Hematopoietic multipotent progenitor cell treated with erythropoietin and hydrocortisone succinate and interleukin-3 and kit ligand, for 17 days (in vitro differentiated cells): Measurements from ENCODE around the gene TYRO3.

Experiments used
- DNase-seq: peaks from one replicate; pipeline ENCODE4 v3.0.0-alpha.2; 2015; ENCODE audit warnings: low spot score

TYRO3 gene

GRCh38 chr15:41558400-41559238 lies at the start of gene TYRO3:
Gene TYRO3, plus strand, starts transcription at chr15:41559212. Its CDS starts 46 bp downstream, at chr15:41559258.
- DNase-seq: peak; percentile 13

GRCh38 chr15:41510728-41511127 lies 48.3 kb upstream of the TYRO3 start:
- no peak for DNase-seq

- no peak for DNase-seq
Measured at GRCh38 chr15:41511331-41511898, 47.6 kb upstream of the TYRO3 start.

GRCh38 chr15:41511899-41512369 lies 47.1 kb upstream of the TYRO3 start:
- DNase-seq: no peak

GRCh38 chr15:41512512-41512939 lies 46.5 kb upstream of the TYRO3 start:
- no peak for DNase-seq

GRCh38 chr15:41512940-41513505 lies 46.0 kb upstream of the TYRO3 start:
- no peak for DNase-seq

- DNase-seq: no peak
Measured at GRCh38 chr15:41513506-41514227, 45.3 kb upstream of the TYRO3 start, which contains the start of gene LTK. Gene LTK, minus strand, starts transcription at chr15:41513827. Its CDS starts 118 bp downstream, at chr15:41513709.

- no peak for DNase-seq
Measured at GRCh38 chr15:41517895-41518449, 41.0 kb upstream of the TYRO3 start.

GRCh38 chr15:41520636-41521035 lies 38.4 kb upstream of the TYRO3 start:
- no peak for DNase-seq

- DNase-seq: no peak
Measured at GRCh38 chr15:41521614-41522013, 37.4 kb upstream of the TYRO3 start.

- DNase-seq: no peak
Measured at GRCh38 chr15:41523097-41523496, 35.9 kb upstream of the TYRO3 start.

- no peak for DNase-seq
Measured at GRCh38 chr15:41530363-41530956, 28.6 kb upstream of the TYRO3 start.

- DNase-seq: no peak
Measured at GRCh38 chr15:41535544-41535943, 23.5 kb upstream of the TYRO3 start.

GRCh38 chr15:41536866-41537265 lies 22.1 kb upstream of the TYRO3 start:
- no peak for DNase-seq

- DNase-seq: no peak
Measured at GRCh38 chr15:41543521-41543870, 15.5 kb upstream of the TYRO3 start.

GRCh38 chr15:41544650-41545015 lies 14.4 kb upstream of the TYRO3 start:
- no peak for DNase-seq

- DNase-seq: no peak
Measured at GRCh38 chr15:41545218-41545617, 13.8 kb upstream of the TYRO3 start.

- no peak for DNase-seq
Measured at GRCh38 chr15:41546851-41547786, 11.9 kb upstream of the TYRO3 start.

- no peak for DNase-seq
Measured at GRCh38 chr15:41550066-41550775, 8.8 kb upstream of the TYRO3 start.

GRCh38 chr15:41553731-41554130 lies 5.3 kb upstream of the TYRO3 start:
- no peak for DNase-seq
